Fibroblast of skin of scalp (primary cell): ENCODE results near the gene ZNF230. TPM values are rescaled to one million over a fixed set of nuclear protein-coding genes. Genes with fewer than 3 reads are reported as not detected.

Experiments
- DNase-seq: peaks from one replicate; pipeline ENCODE4 v3.0.0-alpha.2; 2013
- polyA plus RNA-seq, 2 experiments: library from polyadenylated mRNA; unstranded; fragments of 120-200 nt; gene quantifications; one replicate each; pipeline ENCODE4 v1.2.1, GENCODE V29; 2013; ENCODE audit not compliant: insufficient read length in 2 of 2

The ZNF230 gene
- polyA plus RNA-seq (2013, experiment 1 of 2; ENCODE audit: insufficient read length), result 2.0 TPM
- 2.0 TPM for polyA plus RNA-seq (2013, experiment 2 of 2; ENCODE audit: insufficient read length)

DNA sequence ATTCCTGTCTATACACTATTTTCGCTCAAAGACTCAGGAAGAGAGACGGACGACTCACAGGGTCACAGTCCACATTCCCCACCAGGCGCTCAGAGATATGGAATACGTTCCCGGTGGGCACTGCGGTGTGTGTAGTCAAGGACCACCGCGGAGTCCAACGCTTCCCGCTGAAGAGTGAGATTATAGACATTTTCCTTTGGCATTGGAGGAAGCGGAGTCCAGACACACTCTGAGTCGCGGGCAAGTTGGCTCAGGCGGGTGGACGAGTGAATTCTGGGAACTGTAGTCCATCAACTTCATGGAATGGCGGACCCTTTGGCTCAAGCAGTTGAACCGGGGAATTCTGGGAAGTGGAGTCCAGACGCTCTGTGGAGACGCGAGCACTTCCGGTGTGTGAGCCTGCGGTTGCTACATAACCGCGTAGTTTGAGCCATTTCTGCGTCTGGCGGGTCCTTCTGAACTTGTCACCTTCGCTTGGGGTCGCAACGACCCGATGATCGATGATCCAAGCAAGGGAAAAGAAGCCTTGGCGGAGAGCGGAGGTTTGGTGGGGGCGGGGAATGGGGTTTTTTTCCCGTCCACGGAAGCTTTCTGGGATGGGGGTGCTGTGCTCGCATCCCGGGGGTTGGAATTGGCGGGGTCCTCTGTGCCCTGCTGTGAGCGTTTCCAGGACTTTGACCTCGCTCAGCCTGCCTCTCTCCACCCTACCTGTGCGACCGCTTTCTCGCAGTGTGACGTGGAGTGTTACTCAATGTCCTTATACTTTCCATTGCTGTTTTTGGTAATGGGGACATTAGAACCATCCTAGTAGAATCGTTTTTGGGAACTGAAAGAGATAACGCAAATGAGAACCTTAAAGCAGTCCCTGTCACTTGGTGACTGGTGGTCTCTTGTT is at the start of gene ZNF230:
Gene ZNF230, plus strand, starts transcription at position 392 of the 895 bp plus-strand sequence. CDS start 4,122 bp downstream, outside the sequence.
- DNase-seq, result peak; percentile 96

DNA sequence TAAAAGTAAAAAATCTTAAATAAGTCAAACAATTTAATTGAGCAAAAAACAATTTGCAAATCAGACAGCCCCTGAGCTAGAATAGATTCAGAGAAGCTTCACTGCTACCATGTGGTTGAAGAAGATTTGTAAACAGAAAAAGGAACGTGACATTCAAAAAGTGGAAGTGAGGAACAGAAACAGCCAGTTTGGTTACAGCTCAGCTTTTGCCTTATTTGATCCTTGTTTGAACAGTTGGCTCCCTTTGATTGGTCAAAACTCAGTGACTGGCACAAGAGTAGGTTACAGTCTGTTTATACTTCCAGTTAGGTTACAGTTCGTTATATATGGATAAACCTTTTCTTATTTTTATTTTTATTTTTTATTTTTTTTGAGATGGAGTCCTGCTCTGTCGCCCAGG is 45.9 kb upstream of the ZNF230 start:
- DNase-seq, result no peak

DNA sequence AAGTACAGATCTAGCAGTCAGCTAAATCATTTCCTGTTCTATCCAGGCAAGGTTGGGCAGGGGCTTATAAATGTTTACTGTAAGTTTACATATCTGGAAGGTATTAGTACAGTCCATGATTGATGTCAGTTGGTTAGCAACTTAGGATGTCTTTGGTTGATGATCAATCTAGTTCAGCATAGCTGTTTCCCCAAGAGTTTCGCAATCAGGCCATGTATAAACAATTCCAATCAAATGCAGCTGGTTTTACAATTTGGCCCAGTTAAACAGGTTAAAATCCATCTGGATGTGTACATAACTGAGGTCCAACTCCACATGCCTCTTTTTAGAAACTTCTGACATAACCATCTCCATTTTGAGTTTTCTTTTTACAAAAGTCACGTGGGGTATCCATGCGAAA is 44.9 kb upstream of the ZNF230 start:
- peak; percentile 47 for DNase-seq

- DNase-seq, result no peak
Observed at GRCh38 chr19:43960411-43960810, 42.3 kb upstream of the ZNF230 start.

DNA sequence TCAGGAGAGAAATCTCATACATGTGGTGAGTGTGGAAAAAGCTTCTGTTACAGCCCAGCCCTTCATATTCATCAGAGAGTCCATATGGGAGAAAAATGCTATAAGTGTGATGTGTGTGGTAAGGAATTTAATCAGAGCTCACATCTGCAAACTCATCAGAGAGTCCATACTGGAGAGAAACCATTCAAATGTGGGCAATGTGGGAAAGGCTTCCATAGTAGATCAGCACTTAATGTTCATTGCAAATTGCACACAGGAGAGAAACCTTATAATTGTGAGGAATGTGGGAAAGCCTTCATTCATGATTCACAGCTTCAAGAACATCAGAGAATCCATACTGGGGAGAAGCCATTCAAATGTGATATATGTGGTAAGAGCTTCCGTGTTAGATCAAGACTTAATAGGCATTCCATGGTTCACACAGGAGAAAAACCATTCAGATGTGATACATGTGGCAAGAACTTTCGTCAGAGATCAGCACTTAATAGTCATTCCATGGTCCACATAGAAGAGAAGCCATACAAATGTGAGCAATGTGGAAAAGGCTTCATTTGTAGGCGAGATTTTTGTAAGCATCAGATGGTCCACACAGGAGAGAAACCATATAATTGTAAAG is 36.6 kb upstream of the ZNF230 start:
- DNase-seq, result peak; percentile 4

- no peak for DNase-seq
Observed at GRCh38 chr19:43976732-43977131, 26.0 kb upstream of the ZNF230 start.

DNA sequence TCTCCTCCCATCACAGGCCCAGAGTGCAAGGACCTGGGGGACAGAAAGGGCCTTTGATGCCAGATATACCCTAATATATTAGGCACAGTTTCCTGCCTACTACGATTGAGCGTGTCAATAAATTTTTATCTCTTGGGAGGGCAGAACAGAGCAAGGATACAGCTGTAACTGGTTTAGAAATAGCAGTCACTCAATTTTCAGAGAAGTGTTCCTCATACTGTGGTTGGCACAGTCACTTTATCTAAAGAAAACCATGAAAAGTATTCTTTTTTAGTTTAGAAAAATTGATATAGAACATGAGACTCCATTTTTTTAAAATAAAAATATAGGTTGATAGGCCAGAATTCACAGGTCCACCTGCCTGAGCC is 19.2 kb upstream of the ZNF230 start:
- no peak for DNase-seq

GRCh38 chr19:43983912-43984686 is 18.7 kb upstream of the ZNF230 start, which contains the start of gene ZNF155:
Gene ZNF155 (plus strand): TSS chr19:43984188. CDS start chr19:43988544, 4,356 bp downstream.
- DNase-seq, result peak; percentile 99

DNA sequence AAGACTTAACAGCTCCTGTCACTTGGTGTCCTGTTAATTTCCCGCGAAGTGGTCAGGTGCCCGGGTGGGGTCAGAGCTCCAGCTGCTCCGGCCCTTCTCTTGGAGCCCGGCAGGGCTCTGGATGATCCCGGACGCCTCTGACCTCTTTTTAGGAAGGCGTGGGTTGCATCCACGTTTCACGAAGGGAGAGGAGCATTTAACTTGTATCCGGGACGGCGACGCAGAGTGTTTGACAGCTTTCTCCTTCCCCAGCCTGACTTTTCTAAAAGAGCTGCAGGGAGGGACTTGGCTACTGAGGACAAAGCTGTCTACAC is 18.1 kb upstream of the ZNF230 start:
- no peak for DNase-seq

DNA sequence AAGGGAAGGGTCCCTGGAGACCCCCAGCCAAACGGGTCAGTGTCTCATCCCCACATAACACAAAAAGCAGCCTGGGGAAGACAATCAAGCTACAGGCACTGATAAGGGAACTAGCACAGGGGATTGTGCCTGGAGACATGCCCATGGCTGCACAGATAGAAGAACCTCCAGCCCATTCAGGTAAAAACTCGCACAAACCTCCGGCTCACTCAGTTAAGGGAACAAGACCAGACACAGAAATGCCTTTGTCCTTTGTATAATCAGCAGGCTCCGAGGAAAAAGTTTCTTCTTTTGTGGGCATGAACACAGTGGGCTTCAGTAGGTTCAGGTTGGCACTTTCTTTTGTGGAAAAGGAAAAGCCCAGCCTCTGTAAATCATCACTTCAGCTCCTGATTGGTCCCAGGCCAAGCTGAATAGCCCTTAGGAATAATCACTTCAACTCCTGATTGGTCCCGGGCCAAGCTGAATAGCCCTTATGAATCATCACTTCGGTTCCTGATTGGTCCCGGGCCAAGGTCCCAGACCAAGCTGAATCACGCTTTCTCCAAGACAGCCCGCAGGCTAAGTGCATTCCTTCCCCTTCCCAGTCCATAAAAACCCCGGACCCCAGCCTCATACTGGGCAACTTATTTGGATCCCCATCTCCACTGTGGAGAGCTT is 5.0 kb upstream of the ZNF230 start:
- peak; percentile 3 for DNase-seq

- DNase-seq, result peak; percentile 14
Observed at GRCh38 chr19:44002212-44002565, 568 bp upstream of the ZNF230 start.

DNA sequence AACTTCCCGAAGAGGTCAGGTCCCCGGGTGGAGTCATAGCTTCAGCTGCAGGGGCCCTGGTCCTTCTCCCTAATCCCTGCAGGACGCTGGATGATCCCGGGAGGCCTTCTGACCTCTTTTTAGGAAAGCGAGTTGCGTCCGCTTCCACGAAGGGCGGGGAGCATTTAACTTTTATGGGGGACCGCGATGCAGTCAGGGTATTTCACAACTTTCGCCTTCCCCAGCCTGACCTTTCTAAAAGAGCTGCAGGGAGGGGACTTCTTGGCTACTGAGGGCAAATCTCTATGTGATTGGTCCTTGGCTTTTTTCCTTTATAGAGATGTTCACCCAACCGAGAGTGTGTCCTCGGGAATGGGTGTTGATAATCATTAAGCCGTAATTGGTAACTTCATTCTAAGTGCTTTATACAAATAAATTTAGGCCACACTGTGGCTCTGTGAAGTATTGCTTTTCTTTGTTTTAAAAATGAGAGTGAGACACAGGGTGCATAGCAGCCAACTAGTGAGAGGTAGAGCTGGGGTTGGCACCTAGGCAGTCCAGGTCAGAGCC is 778 bp downstream of the ZNF230 start:
- no peak for DNase-seq

DNA sequence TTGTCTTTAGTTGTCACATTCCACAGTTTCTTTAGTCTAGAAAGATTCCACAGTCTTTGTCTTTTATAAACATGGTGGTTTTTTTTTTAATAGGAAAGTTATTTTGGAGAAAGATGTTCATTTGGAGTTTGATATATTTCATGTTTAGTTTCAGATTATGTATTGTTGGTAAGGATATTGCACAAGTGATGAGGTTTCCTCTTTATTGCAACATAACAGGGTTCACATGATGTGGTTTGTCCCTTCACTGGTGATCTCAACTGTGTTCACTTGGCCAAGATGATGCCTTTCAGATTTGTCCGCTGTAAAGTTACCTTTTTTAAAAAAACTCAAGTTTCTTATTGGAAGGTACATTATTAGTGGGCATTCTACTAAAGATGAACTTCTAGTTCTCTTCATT is 3.2 kb downstream of the ZNF230 start:
- DNase-seq, result no peak

- no peak for DNase-seq
Observed at GRCh38 chr19:44007473-44007872, 4.7 kb downstream of the ZNF230 start.

DNA sequence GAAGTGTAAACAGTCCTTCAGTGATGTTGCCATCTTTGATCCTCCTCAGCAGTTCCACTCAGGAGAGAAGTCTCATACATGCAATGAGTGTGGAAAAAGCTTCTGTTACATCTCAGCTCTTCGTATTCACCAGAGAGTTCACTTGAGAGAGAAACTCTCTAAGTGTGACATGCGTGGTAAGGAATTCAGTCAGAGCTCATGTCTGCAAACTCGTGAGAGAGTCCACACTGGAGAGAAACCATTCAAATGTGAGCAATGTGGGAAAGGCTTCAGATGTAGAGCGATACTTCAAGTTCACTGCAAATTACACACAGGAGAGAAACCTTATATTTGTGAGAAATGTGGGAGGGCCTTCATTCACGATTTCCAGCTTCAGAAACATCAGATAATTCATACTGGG is 7.7 kb downstream of the ZNF230 start:
- no peak for DNase-seq

DNA sequence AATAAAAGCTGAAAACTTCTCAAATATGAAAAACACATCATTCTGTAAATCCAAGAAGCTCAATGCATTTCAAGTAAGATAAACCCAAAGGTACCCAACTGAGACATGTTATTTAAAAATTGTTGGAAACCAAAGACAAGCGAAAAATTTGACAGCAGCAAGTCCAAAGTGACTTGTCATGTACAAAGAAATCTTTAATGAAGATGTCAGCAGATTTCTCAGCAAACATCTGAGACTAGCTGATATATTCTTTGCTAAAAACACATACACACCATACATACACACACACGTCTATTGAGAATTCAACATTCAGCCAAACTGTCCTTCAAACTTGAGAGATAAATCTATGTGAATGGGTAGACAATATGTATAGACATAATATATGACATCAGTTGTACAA is 16.7 kb downstream of the ZNF230 start:
- no peak for DNase-seq

DNA sequence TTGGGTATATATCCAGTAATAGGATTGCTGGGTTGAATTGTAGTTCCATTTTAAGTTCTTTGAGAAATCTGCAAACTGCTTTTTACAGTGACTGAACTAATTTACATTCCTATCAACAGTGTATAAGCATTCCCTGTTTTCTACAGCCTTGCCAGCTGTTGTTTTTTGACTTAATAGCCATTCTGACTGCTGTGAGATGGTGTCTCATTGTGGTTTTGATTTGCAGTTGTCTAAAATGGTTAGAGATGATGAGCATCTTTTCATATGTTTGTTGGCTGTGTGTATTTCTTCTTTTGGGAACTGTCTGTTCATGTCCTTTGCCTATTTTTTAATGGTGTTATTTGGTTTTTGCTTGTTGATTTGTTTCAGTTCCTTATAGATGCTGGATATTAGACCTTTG is 18.5 kb downstream of the ZNF230 start:
- DNase-seq, result no peak

DNA sequence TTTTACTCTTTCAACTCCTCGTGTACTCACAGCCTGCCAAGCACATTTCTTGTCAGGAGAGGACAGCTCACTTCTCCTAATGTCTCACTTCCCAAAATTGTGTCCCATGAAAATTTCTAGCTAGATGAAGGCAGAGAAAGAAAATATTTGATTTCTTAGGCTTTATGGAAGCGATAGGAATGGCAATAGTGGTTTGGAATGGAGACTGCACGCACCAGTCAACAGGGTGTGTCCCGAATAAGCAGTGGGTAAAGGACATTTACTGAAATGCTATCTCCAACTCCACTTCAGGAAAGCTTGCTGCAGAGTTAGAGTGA is 22.1 kb downstream of the ZNF230 start:
- DNase-seq, result no peak

DNA sequence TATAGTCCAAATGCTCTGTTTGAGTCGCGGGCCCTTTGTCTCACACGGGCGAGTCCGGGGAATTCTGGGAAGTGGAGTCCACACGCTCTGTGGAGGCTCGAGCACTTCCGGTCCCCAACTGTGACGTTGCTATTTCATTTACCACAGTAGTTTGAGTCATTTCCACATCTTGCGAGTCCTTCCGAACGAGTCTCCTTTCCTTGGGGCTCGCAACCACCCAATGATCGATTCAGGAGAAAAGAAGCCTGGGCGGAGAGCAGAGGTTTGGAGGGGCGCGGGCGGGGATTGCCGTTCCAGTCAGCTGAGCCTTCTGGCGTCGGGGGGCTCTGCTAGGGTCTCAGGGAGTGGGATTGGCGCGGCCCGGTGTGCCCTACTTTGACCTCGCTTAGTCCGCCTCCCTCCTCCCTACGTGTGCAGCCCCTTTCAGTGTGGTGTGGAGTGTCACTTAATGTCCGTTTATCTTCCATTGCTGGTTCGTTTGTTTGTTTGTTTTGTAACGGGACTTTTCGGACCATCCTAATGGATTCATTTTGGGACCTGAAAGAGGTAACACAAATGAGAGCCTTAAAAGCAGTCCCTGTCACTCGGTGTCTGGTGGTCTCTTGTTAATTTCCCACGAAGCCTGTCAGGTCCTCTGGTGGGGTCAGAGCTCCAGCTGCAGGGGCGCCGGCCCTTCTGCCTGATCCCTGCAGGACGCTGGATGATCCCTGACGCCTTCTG is 22.6 kb downstream of the ZNF230 start, which contains the start of gene ZNF222:
Gene ZNF222, plus strand, starts transcription at position 163 of the 720 bp plus-strand sequence. Its CDS starts 58 bp downstream, at position 221.
- peak; percentile 93 for DNase-seq

GRCh38 chr19:44026622-44027021 is 23.9 kb downstream of the ZNF230 start:
- DNase-seq, result no peak

DNA sequence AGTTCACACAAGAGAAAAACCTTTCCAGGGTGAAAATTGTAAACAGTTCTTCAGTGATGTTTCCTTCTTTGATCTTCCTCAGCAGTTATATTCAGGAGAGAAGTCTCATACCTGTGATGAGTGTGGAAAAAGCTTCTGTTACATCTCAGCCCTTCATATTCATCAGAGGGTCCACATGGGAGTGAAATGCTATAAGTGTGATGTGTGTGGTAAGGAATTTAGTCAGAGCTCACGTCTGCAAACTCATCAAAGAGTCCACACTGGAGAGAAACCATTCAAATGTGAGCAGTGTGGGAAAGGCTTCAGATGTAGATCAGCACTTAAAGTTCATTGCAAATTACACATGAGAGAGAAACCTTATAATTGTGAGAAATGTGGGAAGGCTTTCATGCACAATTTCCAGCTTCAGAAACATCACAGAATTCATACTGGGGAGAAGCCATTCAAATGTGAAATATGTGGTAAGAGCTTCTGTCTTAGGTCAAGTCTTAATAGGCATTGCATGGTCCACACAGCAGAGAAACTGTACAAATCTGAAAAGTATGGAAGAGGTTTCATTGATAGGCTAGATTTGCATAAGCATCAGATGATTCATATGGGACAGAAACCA is 29.3 kb downstream of the ZNF230 start:
- DNase-seq, result no peak
